IPS-18c (cell line): ENCODE data around the gene SLX9.
"Not testable (repeated sequence)": the region's sequence is repeated elsewhere in the genome, so short reads cannot be mapped to it uniquely, and the experiment has no call there.

ENCODE experiments used
- H3K4me3 ChIP-seq: 2 replicates; pipeline ENCODE4 v1.7.0; 2013; ENCODE audit warnings: low read depth, mild to moderate bottlenecking, low read length, moderate library complexity; ENCODE audit not compliant: insufficient read depth
- H3K9me3 ChIP-seq: one replicate; pipeline ENCODE4 v1.6.1; 2013; ENCODE audit warnings: mild to moderate bottlenecking, low read length, moderate library complexity; ENCODE audit not compliant: control insufficient read depth, insufficient read depth

The SLX9 gene

GRCh38 chr21:44924606-44925377 lies 15.0 kb upstream of the SLX9 start:
- H3K9me3 ChIP-seq: no peaks in the 10 kb centered on the region
- no peak overlapping the region for H3K4me3 ChIP-seq

- no peak overlapping the region for H3K4me3 ChIP-seq
- no peaks in the 10 kb centered on the region for H3K9me3 ChIP-seq
These were observed 14.5 kb upstream of the SLX9 start for GRCh38 chr21:44925378-44925755.

DNA sequence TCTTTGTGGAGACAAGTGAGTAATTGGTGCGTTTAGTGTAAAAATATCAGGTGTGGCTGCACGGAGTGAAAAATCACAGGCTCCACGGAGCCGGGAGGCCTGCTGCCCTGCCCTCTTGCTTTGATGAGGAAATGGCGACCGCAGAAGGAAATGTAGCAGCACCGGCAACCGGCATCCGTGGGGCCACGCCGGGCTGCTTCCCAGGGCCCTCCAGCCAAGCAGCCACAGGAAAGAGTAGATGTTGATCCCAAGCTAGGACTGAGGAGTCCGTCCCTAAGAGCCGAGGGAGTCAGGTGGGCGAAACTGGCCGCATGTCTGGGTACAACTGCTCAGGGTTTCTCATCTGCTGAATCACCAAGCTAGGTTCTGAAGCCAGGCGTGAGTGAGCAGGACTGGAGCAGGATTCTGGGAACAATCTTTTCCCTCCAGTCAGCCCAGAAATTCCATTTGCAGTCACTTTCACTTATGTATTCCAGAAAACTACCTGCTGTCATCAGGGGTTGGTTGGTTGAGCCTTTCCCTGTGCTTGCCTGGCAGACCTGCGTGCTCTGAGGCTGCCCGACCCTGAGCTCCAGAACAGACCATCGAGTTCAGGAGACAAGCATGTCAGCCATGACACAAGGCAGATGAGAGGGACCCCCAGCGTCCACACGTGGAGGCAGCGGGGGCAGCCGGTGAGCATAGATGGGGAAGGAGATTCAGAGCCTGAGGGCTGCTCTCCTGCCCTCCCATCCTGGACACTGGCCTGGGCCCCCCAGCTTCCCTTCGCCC lies 13.3 kb upstream of the SLX9 start:
- Histone ChIP-seq H3K4me3 (no peak overlapping the region), H3K9me3 (no peaks in the 10 kb centered on the region)

DNA sequence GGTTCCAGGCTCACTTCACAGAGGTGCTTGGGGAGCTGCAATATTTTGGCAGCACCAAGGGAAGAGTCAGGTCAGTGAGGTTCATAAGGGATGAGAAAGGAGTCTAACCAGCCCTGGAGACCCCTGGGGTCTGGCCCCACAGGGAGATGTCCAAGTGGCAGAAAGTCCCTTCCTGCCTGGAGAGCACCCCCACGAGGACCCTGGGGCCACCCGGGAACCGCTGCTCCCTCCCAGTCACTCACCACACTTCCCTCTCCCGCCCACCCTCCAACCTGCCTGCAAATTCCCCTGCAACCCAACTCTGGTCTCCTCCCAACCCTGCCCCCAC lies 12.6 kb upstream of the SLX9 start:
- Histone ChIP-seq H3K4me3 (no peak overlapping the region), H3K9me3 (no peaks in the 10 kb centered on the region)

DNA sequence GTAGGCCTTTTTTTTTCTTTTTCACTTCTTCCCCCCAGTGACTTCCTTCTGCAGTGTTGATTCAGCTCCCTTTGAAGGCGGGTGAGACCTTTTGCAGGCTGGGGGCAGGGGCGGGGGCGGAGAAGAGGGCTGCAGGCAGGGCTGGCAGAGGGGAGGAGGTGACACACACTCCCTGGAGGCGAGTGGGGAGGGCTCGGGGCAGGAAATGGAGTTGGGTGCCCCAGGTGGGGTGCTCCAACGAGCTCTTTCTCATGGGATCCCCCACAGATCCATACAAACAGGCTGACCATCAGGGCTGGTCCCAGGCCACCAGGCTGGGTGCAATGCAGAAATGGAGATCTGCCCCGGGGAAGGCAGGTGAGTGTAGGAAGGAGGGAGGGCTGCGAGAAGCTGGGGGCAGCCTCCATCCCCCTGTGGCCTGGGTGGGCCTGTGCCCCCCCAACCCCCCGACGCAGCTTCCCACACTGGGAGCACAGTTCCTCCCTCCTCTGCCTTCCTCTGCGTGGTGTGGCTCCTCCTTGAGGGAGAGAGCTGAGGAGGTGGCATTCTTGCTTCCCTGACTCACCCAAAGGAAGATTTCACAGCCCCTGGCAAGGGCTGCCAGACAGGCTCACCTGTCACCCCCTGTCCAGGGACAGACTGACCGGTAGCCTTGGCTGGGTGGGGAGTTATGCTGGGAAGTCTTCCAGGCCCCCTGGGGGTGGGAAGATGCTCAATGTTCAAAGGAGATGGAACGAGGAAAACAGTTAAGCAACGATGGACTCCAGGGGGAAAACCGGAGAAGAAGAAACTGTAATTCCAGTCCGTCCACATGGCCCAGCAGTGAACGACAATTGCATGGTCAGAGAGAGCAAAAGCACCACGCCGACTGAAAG lies 12.0 kb upstream of the SLX9 start:
- no peaks in the 10 kb centered on the region for H3K9me3 ChIP-seq
- peak overlapping the region; percentile 4; the same call in 1 of the 2 replicates for H3K4me3 ChIP-seq

DNA sequence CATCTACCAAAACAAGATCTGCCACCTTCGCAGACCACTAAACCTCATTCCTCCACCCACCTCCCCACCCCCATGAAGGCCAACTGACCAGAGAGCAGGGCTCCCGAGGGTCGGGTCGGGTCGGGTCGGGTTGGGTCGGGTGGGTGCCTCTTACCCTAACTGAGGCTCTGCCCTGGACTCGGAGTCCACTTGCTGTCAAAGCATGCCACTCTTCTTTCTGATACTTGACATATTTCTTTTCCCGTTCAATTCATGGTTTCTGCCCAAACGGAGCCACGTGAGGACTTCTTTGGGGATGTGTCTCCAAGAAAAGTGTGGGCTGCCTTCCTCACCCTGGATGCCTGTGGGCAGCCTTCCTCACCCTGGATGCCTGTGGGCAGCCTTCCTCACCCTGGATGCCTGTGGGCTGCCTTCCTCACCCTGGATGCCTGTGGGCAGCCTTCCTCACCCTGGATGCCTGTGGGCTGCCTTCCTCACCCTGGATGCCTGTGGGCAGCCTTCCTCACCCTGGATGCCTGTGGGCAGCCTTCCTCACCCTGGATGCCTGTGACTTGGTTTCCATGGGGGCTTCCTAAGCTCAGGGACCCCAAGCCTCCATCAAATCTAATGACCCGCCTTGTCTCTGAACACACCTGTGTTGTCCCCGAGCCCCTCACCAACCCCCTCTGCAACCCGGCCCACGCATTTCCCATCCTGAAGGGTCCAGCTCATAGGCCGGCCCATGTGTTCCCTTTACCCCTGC lies 11.2 kb upstream of the SLX9 start:
- H3K9me3 ChIP-seq, H3K4me3 ChIP-seq: not testable (repeated sequence)

- Histone ChIP-seq H3K9me3 (no peaks in the 10 kb centered on the region), H3K4me3 (no peak overlapping the region)
These were observed 10.5 kb upstream of the SLX9 start for GRCh38 chr21:44929242-44929798.

- no peaks in the 10 kb centered on the region for H3K9me3 ChIP-seq
- no peak overlapping the region for H3K4me3 ChIP-seq
These were observed 9.9 kb upstream of the SLX9 start for GRCh38 chr21:44929799-44930542.

DNA sequence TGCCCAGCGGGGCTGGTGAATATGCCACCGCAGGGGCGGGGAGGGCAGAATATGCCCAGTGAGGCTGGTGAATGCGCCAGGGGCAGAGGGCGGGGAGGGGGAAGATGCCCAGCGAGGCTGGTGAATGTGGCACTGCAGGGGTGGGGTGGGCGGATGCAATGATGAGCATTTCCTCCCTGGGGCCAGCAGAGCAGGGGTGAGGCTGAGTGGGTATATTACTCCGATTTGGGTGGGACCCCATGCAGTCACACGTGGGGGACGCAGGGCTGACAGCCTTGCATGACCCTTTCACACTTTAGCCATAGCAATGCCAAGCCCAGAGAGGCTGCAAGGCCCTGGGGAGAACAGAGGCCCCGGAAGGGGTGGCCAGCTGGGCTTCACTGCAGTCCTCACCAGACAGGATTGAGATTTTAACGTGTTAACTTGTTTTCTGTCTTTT lies 9.3 kb upstream of the SLX9 start:
- no peaks in the 10 kb centered on the region for H3K9me3 ChIP-seq
- no peak overlapping the region for H3K4me3 ChIP-seq

DNA sequence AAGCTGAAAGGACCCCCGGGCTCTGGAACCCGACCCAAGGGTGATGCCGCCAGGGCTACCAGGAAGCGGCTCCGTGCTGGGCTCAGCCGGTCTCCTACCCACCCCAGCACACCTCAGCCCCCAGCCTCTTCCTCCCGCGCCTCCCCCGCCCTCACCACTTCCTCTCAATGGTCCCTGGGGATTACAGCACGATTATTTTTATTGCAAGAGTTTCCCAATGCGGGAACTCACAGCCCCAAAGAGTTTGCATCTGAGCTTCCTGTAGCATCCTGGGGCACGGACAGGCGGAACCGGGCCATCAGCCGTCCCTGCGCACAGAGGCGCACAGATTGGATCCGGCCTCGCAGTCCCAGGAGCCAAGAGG lies 8.7 kb upstream of the SLX9 start:
- no peaks in the 10 kb centered on the region for H3K9me3 ChIP-seq
- peak overlapping the region; percentile 41 for H3K4me3 ChIP-seq

DNA sequence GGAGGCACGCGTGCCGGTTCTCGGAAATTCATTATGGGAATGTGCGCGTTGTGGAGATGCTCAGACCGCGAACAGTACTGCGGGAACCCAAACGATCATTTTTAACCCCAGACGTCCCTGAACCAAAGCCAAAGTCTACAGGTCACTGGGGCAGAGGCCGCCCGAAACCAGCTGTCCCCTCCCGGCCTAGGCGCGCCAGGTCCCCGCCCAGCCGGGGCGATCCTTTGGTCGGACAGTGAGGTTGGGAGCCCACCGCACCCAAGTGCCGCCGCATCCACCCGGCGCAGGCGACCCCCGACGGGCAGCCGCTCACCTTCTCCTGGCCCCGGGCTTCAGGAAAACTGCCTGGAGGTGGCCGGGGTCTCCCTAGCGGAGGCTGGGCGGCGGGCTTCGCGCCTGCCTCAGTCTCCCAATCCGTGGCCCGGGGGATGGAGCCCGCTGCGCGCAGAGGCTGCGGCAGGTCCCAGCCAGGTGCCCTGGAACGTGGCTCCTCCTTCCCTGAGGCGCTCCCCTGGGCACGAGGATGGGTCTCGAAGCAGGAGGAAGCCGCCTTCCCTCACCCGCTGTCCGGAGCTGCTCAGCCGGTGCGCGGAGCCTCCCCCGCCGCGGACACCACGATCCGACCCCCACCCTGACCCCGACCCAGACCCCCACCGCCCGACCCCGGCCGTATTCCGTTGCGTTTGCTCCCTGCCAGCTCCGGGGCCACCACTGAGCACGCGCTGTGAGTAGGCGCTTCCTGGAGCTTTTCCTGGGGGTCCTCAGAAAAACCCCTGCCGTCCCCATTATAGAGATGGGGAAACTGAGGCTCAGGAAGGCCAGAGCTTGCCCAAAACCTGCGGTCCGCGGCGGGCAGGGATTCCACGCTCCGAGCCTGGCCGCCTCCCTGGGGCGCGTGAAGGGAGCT lies 8.1 kb upstream of the SLX9 start:
- Histone ChIP-seq H3K4me3 (peak overlapping the region; percentile 41), H3K9me3 (no peaks in the 10 kb centered on the region)

- Histone ChIP-seq H3K4me3 (peak overlapping the region; percentile 34; the same call in 1 of the 2 replicates), H3K9me3 (no peaks in the 10 kb centered on the region)
These were observed 7.2 kb upstream of the SLX9 start for GRCh38 chr21:44932408-44933181.

- Histone ChIP-seq H3K9me3 (no peaks in the 10 kb centered on the region), H3K4me3 (no peak overlapping the region; the same call in 1 of the 2 replicates)
These were observed 6.5 kb upstream of the SLX9 start for GRCh38 chr21:44933199-44933917.

DNA sequence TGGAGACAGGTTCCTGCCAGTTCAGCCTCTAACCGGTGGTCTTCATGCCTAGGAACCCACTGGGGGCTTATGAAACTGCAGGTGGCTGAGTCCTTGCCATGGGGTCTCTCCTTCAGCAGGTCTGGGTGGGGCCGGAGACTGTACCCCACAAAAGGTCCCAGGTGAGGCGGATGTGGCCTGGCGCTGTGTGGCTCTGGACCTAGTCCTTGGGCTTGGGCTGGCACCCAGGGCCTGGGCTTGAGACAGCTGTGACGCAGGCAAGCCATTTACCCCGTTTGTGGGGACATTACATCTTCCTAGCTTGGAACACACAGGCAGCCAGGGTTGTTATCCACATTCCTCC lies 5.9 kb upstream of the SLX9 start:
- Histone ChIP-seq H3K9me3 (no peaks in the 10 kb centered on the region), H3K4me3 (no peak overlapping the region)
